Mammary epithelial cell (primary cell): ENCODE results near the gene TSC1.

Experiments used
- EZH2 ChIP-seq: IDR thresholded peaks from 2 replicates; pipeline ENCODE4 v1.6.1; 2012; ENCODE audit warnings: low read length, inconsistent platforms, borderline replicate concordance
- TF ChIP-seq, protein P1 (sequence below), 2 donors: IDR thresholded peaks in 1 of 2; conservative IDR thresholded peaks in 1 of 2; 2 replicates each; pipeline ENCODE4 v1.5.1; 2011 to 2012; ENCODE audit warnings: inconsistent platforms in 2 of 2, low read length in 2 of 2, mild to moderate bottlenecking in 2 of 2, control low read depth in 1 of 2, low read depth in 1 of 2; ENCODE audit not compliant: insufficient read depth in 1 of 2; ENCODE audit errors: extremely low read depth in 1 of 2

DNA sequence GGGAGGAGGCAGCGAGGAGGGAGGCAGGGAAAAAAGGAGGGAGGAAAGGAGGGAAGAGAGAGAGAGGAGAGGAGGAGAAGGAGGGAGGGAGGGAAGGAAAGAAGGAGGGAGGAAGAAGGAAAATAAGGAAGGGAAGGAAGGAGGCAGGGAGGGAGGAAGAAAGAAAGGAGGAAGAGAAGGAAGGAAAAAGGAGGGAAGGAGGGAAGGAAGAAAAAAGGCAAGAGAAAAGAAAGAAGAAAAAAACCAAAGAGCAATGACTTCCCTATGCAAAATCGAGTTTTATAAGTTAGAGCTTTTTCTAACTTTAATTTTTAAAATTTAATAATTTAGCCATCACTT is 33.7 kb upstream of the TSC1 start:
- TF ChIP-seq, protein P1, sequence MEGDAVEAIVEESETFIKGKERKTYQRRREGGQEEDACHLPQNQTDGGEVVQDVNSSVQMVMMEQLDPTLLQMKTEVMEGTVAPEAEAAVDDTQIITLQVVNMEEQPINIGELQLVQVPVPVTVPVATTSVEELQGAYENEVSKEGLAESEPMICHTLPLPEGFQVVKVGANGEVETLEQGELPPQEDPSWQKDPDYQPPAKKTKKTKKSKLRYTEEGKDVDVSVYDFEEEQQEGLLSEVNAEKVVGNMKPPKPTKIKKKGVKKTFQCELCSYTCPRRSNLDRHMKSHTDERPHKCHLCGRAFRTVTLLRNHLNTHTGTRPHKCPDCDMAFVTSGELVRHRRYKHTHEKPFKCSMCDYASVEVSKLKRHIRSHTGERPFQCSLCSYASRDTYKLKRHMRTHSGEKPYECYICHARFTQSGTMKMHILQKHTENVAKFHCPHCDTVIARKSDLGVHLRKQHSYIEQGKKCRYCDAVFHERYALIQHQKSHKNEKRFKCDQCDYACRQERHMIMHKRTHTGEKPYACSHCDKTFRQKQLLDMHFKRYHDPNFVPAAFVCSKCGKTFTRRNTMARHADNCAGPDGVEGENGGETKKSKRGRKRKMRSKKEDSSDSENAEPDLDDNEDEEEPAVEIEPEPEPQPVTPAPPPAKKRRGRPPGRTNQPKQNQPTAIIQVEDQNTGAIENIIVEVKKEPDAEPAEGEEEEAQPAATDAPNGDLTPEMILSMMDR (conservative IDR thresholded peaks at IDR 0.05 in 1 of 2, IDR thresholded peaks at IDR 0.05 in 1 of 2; ENCODE audit: extremely low read depth in 1 of 2, insufficient read depth in 1 of 2, low read depth in 1 of 2, low read length in 2 of 2): no peak
- no peak for TF ChIP-seq EZH2
